Fibroblast of the aortic adventitia (primary cell): Measurements from ENCODE around the gene CAPZA2. TPM values are rescaled to one million over a fixed set of nuclear protein-coding genes. Genes with fewer than 3 reads are reported as not detected.

Experiments
- DNase-seq: peaks from one replicate; pipeline ENCODE4 v3.0.0-alpha.2; 2010; ENCODE audit warnings: low read depth
- H3K4me3 ChIP-seq: 2 replicates; pipeline ENCODE4 v1.5.1; 2011; ENCODE audit warnings: low read depth, mild to moderate bottlenecking, control low read depth, low read length, moderate library complexity
- CTCF ChIP-seq: IDR thresholded peaks from 2 replicates; pipeline ENCODE4 v1.5.1; 2011; ENCODE audit warnings: mild to moderate bottlenecking, low read length, control low read depth, inconsistent platforms; ENCODE audit not compliant: insufficient read depth
- total RNA-seq: library from RNA; depleted of rRNA; stranded (reverse); fragments of >200 nt; gene quantifications from 2 replicates; pipeline ENCODE4 v1.2.3, GENCODE V29; 2012; ENCODE audit warnings: low replicate concordance

Gene CAPZA2
- total RNA-seq, 1 donor = 174 TPM

DNA sequence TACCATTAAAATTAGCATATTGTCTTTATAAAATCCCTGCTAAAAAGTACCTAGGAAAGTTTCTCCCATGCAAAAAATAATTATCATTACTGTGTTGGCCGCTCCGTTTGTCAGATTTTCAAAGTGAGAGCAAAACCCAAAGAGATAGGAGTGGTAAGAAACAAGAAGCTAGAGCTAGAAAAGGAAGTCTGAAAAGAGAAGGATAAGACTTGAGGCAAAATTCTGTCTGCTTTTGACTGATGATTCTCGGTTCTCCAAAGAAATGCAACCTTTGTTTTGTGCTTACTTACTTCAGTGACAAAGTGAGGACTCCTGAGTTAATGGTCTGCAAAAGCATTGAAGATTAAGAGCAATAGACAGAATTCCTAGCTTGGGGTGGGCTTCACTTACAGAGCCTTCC, 33.3 kb upstream of the CAPZA2 start:
- no peak for DNase-seq
- no peak for TF ChIP-seq CTCF
- H3K4me3 ChIP-seq = no peak overlapping the region

DNA sequence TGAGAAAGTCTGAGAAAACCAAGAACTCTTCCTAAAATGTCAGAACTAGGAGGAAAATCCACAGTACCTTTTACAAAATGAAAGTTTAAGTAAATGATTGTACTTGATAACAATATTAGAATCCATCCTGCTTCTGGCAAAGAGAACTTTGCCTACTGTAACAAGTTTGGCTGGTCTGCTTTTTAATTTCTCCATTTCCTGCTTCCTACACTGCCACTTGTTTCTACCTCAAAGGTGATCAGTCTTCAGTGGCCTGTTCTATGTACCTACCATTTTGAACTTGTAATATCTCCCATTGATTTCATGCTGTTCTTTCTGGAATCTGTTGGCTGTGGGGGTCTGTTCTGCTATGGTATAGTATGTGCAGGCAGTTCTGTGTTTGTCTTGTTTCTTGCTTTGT, 32.9 kb upstream of the CAPZA2 start:
- H3K4me3 ChIP-seq = no peak overlapping the region
- no peak for DNase-seq
- TF ChIP-seq CTCF = no peak

- TF ChIP-seq CTCF = no peak
- DNase-seq = no peak
- no peak overlapping the region for H3K4me3 ChIP-seq
These were observed 29.7 kb upstream of the CAPZA2 start for GRCh38 chr7:116832692-116833091.

GRCh38 chr7:116834815-116835504, 27.4 kb upstream of the CAPZA2 start:
- no peak for TF ChIP-seq CTCF
- no peak overlapping the region for H3K4me3 ChIP-seq
- DNase-seq = peak; percentile 42

DNA sequence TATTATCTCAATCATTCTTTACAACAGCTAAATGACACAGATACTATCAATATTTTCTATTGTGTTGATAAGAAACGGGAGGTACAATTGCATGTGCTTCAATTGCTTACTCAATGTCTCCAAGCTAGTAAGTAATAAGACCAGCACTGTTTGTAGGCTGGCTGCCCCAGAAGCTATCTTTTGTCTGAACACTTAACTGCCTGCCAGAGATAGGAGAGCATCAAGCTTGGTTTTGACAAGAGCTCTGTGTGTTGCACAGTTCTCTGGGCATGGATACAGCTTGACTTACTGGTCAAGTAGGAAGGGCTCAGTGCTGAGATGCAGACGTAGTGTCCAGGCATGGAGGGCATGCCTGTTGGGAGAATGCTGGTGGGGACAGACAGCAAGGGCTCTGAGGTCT, 26.3 kb upstream of the CAPZA2 start:
- DNase-seq = peak; percentile 16
- TF ChIP-seq CTCF = no peak
- H3K4me3 ChIP-seq = no peak overlapping the region

GRCh38 chr7:116836911-116837310, 25.5 kb upstream of the CAPZA2 start:
- TF ChIP-seq CTCF = no peak
- no peak for DNase-seq
- H3K4me3 ChIP-seq = no peak overlapping the region

DNA sequence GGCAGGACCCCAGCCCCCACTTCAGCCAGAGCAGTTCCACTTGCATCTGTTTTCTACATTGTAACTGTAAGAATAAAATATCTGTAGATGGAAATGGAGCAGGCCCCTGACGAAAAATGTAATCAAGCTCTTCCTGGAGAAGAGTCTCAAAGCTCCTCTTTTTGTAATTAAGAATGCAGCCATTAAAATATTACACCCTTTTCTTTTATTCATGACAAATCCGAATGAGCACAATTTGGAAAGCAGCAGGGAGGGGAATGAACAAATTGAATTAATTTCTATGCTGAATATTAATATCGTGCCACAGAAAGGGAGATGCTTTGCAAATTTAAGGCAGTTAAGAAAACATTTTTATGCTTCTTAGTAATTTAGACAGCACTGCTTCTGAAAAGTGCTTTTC, 24.8 kb upstream of the CAPZA2 start:
- DNase-seq = no peak

More for the DNA sequence above, 24.8 kb upstream of the CAPZA2 start:
- no peak for TF ChIP-seq CTCF
- H3K4me3 ChIP-seq = no peak overlapping the region
